ENCODE measurements around the gene ZCCHC17. TPM values are rescaled to one million over a fixed set of nuclear protein-coding genes. Genes with fewer than 3 reads are reported as not detected.

ZCCHC17 gene
- total RNA-seq, 2 experiments from 2014 or later, result 30.1 to 33.8 TPM

DNA sequence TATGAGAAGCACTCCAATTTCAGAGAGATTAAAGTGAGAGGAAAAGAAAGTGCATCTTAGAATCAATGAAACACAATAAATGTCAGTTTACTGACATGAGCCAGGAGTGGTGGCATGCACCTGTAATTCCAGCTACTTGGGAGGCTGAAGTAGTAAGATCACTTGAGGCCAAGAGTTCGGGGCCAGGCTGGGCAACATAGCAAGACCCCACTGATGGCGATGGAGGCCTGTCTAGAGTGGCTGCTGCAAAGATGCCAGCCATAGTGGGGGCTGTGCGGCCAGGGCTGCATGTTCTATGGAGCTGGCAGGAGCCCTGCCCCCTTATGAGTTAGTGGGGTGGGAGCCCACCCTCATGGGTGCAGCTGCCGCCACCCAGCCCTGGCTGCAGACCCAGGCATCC, 27.3 kb downstream of the ZCCHC17 start:
- BruUV-seq (replicated peaks), result no TSS peak

DNA sequence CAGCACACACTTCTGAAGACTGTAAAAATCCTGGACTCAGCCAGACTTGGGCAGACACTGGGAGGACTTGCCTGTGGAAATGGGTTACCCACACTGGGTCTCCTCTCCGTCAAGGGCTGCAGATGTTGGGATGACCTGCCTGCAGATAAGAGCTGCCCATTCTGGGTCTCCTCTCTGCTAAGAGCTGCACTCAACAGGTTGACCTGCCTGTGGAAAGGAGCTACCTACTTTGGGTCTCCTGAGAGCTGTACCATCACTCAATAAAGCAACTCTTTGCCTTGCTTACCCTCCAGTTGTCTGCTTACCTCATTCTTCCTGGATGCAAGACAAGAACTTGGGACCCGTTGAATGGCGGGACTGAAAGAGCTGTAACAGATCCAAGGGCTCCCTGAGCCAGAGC, 28.2 kb downstream of the ZCCHC17 start:
- no peaks in the 10 kb centered on the region for H4K20me1 ChIP-seq (ENCODE audit: insufficient read depth, low read length)
- no peaks in the 10 kb centered on the region for H3K79me2 ChIP-seq (ENCODE audit: insufficient read depth, low read depth, low read length)
- no peaks in the 10 kb centered on the region for H3K4me1 ChIP-seq (ENCODE audit: insufficient read depth, low read length, poor library complexity, severe bottlenecking)
- no peak overlapping the region for H3K4me3 ChIP-seq (ENCODE audit: low read depth, low read length, poor library complexity, severe bottlenecking)
- no peaks in the 10 kb centered on the region for H3K9me2 ChIP-seq (ENCODE audit: insufficient read depth, low read length)
- no TSS peak for BruUV-seq (replicated peaks)
- peaks cover 38% of the 10 kb centered on the region for H3K36me3 ChIP-seq (ENCODE audit: insufficient read depth, low read length)
- POLR2A ChIA-PET, result no interaction called here
- H3K27ac ChIP-seq (ENCODE audit: low read depth, low read length, poor library complexity, severe bottlenecking), result no peak overlapping the region
- no peaks in the 10 kb centered on the region for H3K9me3 ChIP-seq (ENCODE audit: low read length)
- DNase-seq (ENCODE audit: low spot score), result no peak
- intact Hi-C loops (cut with micrococcal nuclease; ENCODE audit: unreplicated experiment), result no loop called here
- H2AFZ ChIP-seq (ENCODE audit: low read length), result no peak overlapping the region
- CTCF ChIA-PET (ENCODE audit: unreplicated experiment), result no interaction called here
- no peak overlapping the region for H3K4me2 ChIP-seq (ENCODE audit: low read length)
- no peak for TF ChIP-seq EZH2phosphoT487 (IDR thresholded peaks at IDR 0.05; ENCODE audit: borderline replicate concordance, low read depth, low read length)
- TF ChIP-seq, protein P1, sequence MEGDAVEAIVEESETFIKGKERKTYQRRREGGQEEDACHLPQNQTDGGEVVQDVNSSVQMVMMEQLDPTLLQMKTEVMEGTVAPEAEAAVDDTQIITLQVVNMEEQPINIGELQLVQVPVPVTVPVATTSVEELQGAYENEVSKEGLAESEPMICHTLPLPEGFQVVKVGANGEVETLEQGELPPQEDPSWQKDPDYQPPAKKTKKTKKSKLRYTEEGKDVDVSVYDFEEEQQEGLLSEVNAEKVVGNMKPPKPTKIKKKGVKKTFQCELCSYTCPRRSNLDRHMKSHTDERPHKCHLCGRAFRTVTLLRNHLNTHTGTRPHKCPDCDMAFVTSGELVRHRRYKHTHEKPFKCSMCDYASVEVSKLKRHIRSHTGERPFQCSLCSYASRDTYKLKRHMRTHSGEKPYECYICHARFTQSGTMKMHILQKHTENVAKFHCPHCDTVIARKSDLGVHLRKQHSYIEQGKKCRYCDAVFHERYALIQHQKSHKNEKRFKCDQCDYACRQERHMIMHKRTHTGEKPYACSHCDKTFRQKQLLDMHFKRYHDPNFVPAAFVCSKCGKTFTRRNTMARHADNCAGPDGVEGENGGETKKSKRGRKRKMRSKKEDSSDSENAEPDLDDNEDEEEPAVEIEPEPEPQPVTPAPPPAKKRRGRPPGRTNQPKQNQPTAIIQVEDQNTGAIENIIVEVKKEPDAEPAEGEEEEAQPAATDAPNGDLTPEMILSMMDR (conservative IDR thresholded peaks at IDR 0.05; ENCODE audit: low read length), result no peak

More for the DNA sequence above, 27.3 kb downstream of the ZCCHC17 start:
- H2AFZ ChIP-seq (ENCODE audit: low read length), result no peak overlapping the region
- intact Hi-C loops (cut with micrococcal nuclease; ENCODE audit: unreplicated experiment), result no loop called here
- H3K9me2 ChIP-seq (ENCODE audit: insufficient read depth, low read length), result no peaks in the 10 kb centered on the region
- no peaks in the 10 kb centered on the region for H4K20me1 ChIP-seq (ENCODE audit: insufficient read depth, low read length)
- H3K4me1 ChIP-seq (ENCODE audit: insufficient read depth, low read length, poor library complexity, severe bottlenecking), result no peaks in the 10 kb centered on the region
- peaks cover 45% of the 10 kb centered on the region for H3K36me3 ChIP-seq (ENCODE audit: insufficient read depth, low read length)
- CTCF ChIA-PET (ENCODE audit: unreplicated experiment), result no interaction called here
- TF ChIP-seq, protein P1 (conservative IDR thresholded peaks at IDR 0.05; ENCODE audit: low read length), result no peak
- TF ChIP-seq EZH2phosphoT487 (IDR thresholded peaks at IDR 0.05; ENCODE audit: borderline replicate concordance, low read depth, low read length), result no peak
- POLR2A ChIA-PET, result no interaction called here
- no peaks in the 10 kb centered on the region for H3K9me3 ChIP-seq (ENCODE audit: low read length)
- no peak overlapping the region for H3K4me3 ChIP-seq (ENCODE audit: low read depth, low read length, poor library complexity, severe bottlenecking)
- H3K27ac ChIP-seq (ENCODE audit: low read depth, low read length, poor library complexity, severe bottlenecking), result no peak overlapping the region
- no peak for DNase-seq (ENCODE audit: low spot score)
- H3K4me2 ChIP-seq (ENCODE audit: low read length), result no peak overlapping the region
- H3K79me2 ChIP-seq (ENCODE audit: insufficient read depth, low read depth, low read length), result no peaks in the 10 kb centered on the region

DNA sequence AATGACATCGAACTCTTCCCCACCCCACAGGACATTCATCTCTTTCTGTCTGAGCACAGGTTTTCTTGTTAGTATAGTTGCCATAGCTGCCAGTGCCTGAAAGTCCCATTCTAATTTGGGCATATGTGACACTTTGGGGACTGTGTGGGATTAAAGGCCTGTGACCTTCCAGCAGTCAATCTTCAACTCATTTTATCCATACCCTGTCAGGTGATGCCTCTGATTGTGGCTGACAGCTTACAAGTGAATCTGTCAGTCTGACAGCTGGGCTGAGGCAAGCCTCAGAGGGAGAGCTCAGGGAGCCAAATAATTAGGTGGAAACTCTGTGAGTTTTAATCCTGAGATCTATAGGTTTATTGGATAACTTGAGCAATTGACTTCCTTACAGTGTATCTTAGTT, 29.6 kb downstream of the ZCCHC17 start:
- intact Hi-C loops (cut with micrococcal nuclease; ENCODE audit: unreplicated experiment), result no loop called here
- H3K9me3 ChIP-seq (ENCODE audit: low read length), result no peaks in the 10 kb centered on the region
- TF ChIP-seq EZH2phosphoT487 (IDR thresholded peaks at IDR 0.05; ENCODE audit: borderline replicate concordance, low read depth, low read length), result no peak
- TF ChIP-seq, protein P1 (conservative IDR thresholded peaks at IDR 0.05; ENCODE audit: low read length), result no peak
- no peaks in the 10 kb centered on the region for H4K20me1 ChIP-seq (ENCODE audit: insufficient read depth, low read length)
- H3K4me2 ChIP-seq (ENCODE audit: low read length), result no peak overlapping the region
- H2AFZ ChIP-seq (ENCODE audit: low read length), result no peak overlapping the region
- no peak overlapping the region for H3K27ac ChIP-seq (ENCODE audit: low read depth, low read length, poor library complexity, severe bottlenecking)
- H3K36me3 ChIP-seq (ENCODE audit: insufficient read depth, low read length), result peaks cover 26% of the 10 kb centered on the region
- ChIA-PET POLR2A (interaction anchor here (0.5 to 0.6 kb wide), 3 partner anchors 10 to 365 kb away, joined by 3 to 4 read pairs (median 3); no protein-coding TSS in a partner anchor), CTCF (ENCODE audit: unreplicated experiment) (no interaction called here)
- no TSS peak for BruUV-seq (replicated peaks)
- H3K4me3 ChIP-seq (ENCODE audit: low read depth, low read length, poor library complexity, severe bottlenecking), result no peak overlapping the region
- H3K4me1 ChIP-seq (ENCODE audit: insufficient read depth, low read length, poor library complexity, severe bottlenecking), result no peaks in the 10 kb centered on the region
- DNase-seq (ENCODE audit: low spot score), result no peak
- no peaks in the 10 kb centered on the region for H3K9me2 ChIP-seq (ENCODE audit: insufficient read depth, low read length)
- no peaks in the 10 kb centered on the region for H3K79me2 ChIP-seq (ENCODE audit: insufficient read depth, low read depth, low read length)

Data from OCI-LY7 (cell line).